Stomach (tissue), 4 donors: ENCODE measurements around the gene TRIO.

Experiments
- EP300 ChIP-seq: sonication (generic); formaldehyde crosslinking; IDR thresholded peaks from one replicate; pipeline ENCODE4 v1.6.1; 2017; ENCODE audit warnings: antibody characterized with exemption
- POLR2A ChIP-seq, 4 donors: fragments of 450-650 bp; IDR thresholded peaks; one replicate each; pipeline ENCODE4 v1.6.1; 2016; ENCODE audit warnings: antibody characterized with exemption in 4 of 4, control low read depth in 2 of 4, mild to moderate bottlenecking in 1 of 4, moderate library complexity in 1 of 4
- POLR2AphosphoS5 ChIP-seq, 3 donors: sonication (generic); formaldehyde crosslinking; IDR thresholded peaks; one replicate each; pipeline ENCODE4 v1.6.1; 2016; ENCODE audit warnings: antibody characterized with exemption in 3 of 3
- TF ChIP-seq, protein P1 (sequence below), 7 experiments: fragments of 450-650 bp in 4 of 7; fragments of 200-600 bp in 3 of 7; sonication (generic) in 3 of 7; IDR thresholded peaks; one replicate each; pipeline ENCODE4 v1.5.1; 2016 to 2019; ENCODE audit warnings: antibody characterized with exemption in 7 of 7, control low read depth in 2 of 7, mild to moderate bottlenecking in 1 of 7

DNA sequence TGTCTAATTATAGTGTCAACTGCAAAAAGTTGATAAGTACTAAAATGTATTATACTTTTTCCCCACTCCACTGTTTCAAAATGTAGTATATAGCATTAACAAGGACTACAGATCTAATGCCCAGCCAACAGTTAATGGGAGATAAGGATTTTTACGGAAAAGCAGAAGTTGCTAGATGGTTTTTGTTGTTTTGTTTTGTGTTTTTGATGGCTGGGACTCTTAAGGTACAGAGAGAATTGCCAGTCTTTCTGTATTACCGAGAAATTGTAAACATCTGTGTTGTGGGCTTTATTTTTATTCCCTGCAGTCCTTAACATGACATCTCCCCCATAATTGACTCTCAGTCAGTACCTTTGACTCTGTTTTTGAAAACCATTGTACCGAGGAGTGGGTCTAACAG, 44.0 kb downstream of the TRIO start:
- TF ChIP-seq, protein P1, sequence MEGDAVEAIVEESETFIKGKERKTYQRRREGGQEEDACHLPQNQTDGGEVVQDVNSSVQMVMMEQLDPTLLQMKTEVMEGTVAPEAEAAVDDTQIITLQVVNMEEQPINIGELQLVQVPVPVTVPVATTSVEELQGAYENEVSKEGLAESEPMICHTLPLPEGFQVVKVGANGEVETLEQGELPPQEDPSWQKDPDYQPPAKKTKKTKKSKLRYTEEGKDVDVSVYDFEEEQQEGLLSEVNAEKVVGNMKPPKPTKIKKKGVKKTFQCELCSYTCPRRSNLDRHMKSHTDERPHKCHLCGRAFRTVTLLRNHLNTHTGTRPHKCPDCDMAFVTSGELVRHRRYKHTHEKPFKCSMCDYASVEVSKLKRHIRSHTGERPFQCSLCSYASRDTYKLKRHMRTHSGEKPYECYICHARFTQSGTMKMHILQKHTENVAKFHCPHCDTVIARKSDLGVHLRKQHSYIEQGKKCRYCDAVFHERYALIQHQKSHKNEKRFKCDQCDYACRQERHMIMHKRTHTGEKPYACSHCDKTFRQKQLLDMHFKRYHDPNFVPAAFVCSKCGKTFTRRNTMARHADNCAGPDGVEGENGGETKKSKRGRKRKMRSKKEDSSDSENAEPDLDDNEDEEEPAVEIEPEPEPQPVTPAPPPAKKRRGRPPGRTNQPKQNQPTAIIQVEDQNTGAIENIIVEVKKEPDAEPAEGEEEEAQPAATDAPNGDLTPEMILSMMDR (IDR thresholded peaks at IDR 0.05) = no peak
- TF ChIP-seq POLR2A (IDR thresholded peaks at IDR 0.05) (no peak), POLR2AphosphoS5 (IDR thresholded peaks at IDR 0.05) (no peak), EP300 (no peak)
